Smooth muscle cell (in vitro differentiated cells): ENCODE results near the gene GTF2H1. TPM values are rescaled to one million over a fixed set of nuclear protein-coding genes. Genes with fewer than 3 reads are reported as not detected.
A peak's percentile ranks its signal among the peaks of the same experiment; 100 is the strongest.
"Not testable (repeated sequence)": the region's sequence is repeated elsewhere in the genome, so short reads cannot be mapped to it uniquely, and the experiment has no call there.

Source experiments
- DNase-seq: peaks from one replicate; lab custom pipeline; 2025; ENCODE audit not compliant: unreplicated experiment; lab: John Stamatoyannopoulos, UW
- H2AFZ ChIP-seq: fragments of 200-600 bp; sonication (generic); 2 replicates; pipeline ENCODE4 v1.6.0; 2016; ENCODE audit warnings: antibody characterized with exemption, low read depth, mild to moderate bottlenecking
- H3F3A ChIP-seq: fragments of 200-600 bp; sonication (generic); 2 replicates; pipeline ENCODE4 v1.6.0; 2017; ENCODE audit warnings: antibody characterized with exemption, low read depth
- H3K27ac ChIP-seq: fragments of 200-600 bp; sonication (generic); 2 replicates; pipeline ENCODE4 v1.5.1; 2016; ENCODE audit warnings: low read depth, mild to moderate bottlenecking
- H3K27me3 ChIP-seq: fragments of 200-600 bp; sonication (generic); 2 replicates; pipeline ENCODE4 v1.6.1; 2016; ENCODE audit warnings: low read depth, mild to moderate bottlenecking
- H3K36me3 ChIP-seq: fragments of 200-600 bp; sonication (generic); 2 replicates; pipeline ENCODE4 v1.5.1; 2016; ENCODE audit warnings: low read depth
- H3K4me1 ChIP-seq: fragments of 200-600 bp; sonication (generic); 2 replicates; pipeline ENCODE4 v1.5.1; 2016; ENCODE audit warnings: low read depth
- H3K4me2 ChIP-seq: fragments of 200-600 bp; sonication (generic); 2 replicates; pipeline ENCODE4 v1.6.0; 2016; ENCODE audit warnings: mild to moderate bottlenecking
- H3K4me3 ChIP-seq: fragments of 200-600 bp; sonication (generic); 2 replicates; pipeline ENCODE4 v1.5.1; 2016; ENCODE audit warnings: mild to moderate bottlenecking
- H3K79me2 ChIP-seq: fragments of 200-600 bp; sonication (generic); 2 replicates; pipeline ENCODE4 v1.6.0; 2016; ENCODE audit warnings: low read depth, mild to moderate bottlenecking
- H3K9ac ChIP-seq: fragments of 200-600 bp; sonication (generic); 2 replicates; pipeline ENCODE4 v1.6.0; 2016; ENCODE audit warnings: low read depth
- H3K9me3 ChIP-seq: fragments of 200-600 bp; sonication (generic); replicated peaks from 2 replicates; pipeline ENCODE4 v1.5.1; 2016; ENCODE audit warnings: low read depth
- H4K20me1 ChIP-seq: fragments of 200-600 bp; sonication (generic); 2 replicates; pipeline ENCODE4 v1.6.0; 2016; ENCODE audit warnings: low read depth
- WGBS: methylation state at CpG from one replicate; pipeline ENCODE4 v1.1.7; 2016; ENCODE audit warnings: low lambda C conversion rate; 5-methylcytosine and 5-hydroxymethylcytosine counted together
- polyA plus RNA-seq: library from polyadenylated mRNA; unstranded; fragments of >200 nt; fragmentation: Nextera tagmentation; extraction: Ambion mirVana; gene quantifications from 2 replicates; pipeline ENCODE4 v1.2.1, GENCODE V29; 2016
- total RNA-seq: library from RNA; depleted of rRNA; stranded (reverse); fragments of >200 nt; gene quantifications from 2 replicates; pipeline ENCODE4 v1.2.3, GENCODE V29; 2014
- TF ChIP-seq, protein P1 (sequence below): fragments of 200-600 bp; sonication (generic); IDR thresholded peaks from 2 replicates; pipeline ENCODE4 v1.5.1; 2017; ENCODE audit warnings: borderline replicate concordance, mild to moderate bottlenecking, antibody characterized with exemption; ENCODE audit not compliant: insufficient read depth, poor library complexity, severe bottlenecking

GTF2H1 gene
- total and polyA plus RNA-seq, 2 experiments from 2014 or later: 22.0 to 47.2 TPM

DNA sequence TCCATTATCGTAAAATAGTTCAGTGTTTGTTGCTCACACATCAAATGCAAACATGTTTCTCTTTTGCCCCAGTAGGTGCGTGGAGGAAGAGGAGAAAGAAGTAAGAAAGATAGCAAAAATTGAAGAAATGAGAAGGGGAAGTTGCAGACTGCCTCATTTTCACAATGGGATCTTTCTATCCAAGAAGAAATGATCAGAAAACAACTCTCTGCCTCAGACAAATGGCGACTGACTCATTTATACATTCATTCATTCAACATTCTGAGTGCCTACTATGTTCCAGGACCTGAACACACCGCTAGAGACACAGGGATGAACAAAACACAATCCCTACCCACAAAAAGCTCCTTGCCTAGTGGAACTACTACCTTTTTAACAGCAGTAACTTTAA is 794 bp upstream of the GTF2H1 start:
- peak overlapping the region; percentile 73 for H3K4me3 ChIP-seq
- peaks cover 2% of the 10 kb centered on the region for H3K36me3 ChIP-seq
- no peaks in the 10 kb centered on the region for H3K9me3 ChIP-seq
- H3K9ac ChIP-seq: peak overlapping the region; percentile 97
- H3K79me2 ChIP-seq: peaks cover 84% of the 10 kb centered on the region
- no peaks in the 10 kb centered on the region for H3K27me3 ChIP-seq
- 8% methylated on average over 4 of the region's 4 CpGs for WGBS
- H3K4me2 ChIP-seq: peak overlapping the region; percentile 100
- TF ChIP-seq, protein P1, sequence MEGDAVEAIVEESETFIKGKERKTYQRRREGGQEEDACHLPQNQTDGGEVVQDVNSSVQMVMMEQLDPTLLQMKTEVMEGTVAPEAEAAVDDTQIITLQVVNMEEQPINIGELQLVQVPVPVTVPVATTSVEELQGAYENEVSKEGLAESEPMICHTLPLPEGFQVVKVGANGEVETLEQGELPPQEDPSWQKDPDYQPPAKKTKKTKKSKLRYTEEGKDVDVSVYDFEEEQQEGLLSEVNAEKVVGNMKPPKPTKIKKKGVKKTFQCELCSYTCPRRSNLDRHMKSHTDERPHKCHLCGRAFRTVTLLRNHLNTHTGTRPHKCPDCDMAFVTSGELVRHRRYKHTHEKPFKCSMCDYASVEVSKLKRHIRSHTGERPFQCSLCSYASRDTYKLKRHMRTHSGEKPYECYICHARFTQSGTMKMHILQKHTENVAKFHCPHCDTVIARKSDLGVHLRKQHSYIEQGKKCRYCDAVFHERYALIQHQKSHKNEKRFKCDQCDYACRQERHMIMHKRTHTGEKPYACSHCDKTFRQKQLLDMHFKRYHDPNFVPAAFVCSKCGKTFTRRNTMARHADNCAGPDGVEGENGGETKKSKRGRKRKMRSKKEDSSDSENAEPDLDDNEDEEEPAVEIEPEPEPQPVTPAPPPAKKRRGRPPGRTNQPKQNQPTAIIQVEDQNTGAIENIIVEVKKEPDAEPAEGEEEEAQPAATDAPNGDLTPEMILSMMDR: no peak
- H2AFZ ChIP-seq: peak overlapping the region; percentile 44
- peak overlapping the region; percentile 98 for H3K27ac ChIP-seq
- DNase-seq: no peak
- H4K20me1 ChIP-seq: no peaks in the 10 kb centered on the region
- no peaks in the 10 kb centered on the region for H3F3A ChIP-seq
- H3K4me1 ChIP-seq: peaks cover 22% of the 10 kb centered on the region

DNA sequence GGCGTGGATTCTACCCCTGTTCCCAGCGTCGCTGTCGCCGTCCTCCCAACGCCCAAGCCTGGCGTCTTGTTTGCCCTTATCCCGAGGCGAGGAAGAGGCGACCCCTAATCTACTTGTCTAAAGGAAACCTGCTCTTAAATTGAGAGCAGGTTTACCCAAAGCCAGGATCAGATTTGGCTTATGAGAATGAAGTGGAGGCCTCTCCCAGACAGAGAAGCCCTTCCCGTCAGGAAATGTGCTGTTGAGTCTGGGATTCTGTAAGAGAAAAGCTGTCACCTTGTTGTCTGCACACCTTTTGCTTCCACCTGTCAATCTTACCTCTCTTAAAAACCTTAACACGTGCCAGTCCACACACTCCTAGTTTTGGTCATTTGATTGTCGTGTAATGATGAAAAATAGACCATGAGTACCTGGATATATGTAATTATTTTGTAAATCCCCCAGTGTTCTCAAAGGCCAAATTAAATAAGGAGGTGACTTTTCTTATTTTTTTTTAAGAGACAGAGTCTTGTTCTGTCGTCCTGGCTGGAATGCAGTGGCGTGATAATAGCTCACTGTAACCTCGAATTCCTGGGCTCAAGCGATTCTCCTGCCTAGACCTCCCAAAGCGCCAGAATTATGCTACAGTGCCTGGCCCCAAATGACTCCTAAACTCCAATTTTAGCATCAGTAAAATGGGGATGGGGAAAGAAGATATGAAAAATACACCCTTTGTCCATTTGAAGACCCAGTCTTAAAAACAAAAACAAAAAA is 627 bp downstream of the GTF2H1 start:
- TF ChIP-seq, protein P1: no peak
- WGBS: 8% methylated on average over 17 of the region's 18 CpGs

DNA sequence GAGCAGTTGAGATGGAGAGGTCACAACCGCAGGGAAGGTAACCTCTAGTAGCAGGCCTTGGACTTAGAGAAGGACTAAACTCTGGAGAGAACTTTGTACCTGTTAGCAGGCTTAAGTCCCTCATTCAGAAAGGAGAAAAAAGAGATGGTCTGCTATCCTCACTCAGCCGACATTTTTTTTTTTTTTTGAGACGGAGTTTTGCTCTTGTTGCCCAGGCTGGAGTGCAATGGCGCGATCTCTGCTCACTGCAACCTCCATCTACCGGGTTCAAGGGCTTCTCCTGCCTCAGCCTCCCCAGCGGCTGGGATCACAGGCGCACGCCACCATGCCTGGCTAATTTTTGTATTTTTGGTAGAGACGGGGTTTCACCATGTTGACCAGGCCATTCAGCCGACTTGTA is 1.5 kb downstream of the GTF2H1 start:
- Histone ChIP-seq H3K4me1 (peaks cover 22% of the 10 kb centered on the region), H3K4me3 (peak overlapping the region; percentile 73), H3K27ac (peak overlapping the region; percentile 98), H3K79me2 (peaks cover 87% of the 10 kb centered on the region), H3K9ac (peak overlapping the region; percentile 97), H3K4me2 (peak overlapping the region; percentile 100)
- H2AFZ ChIP-seq, H3K9me3 ChIP-seq, H4K20me1 ChIP-seq, DNase-seq, H3K27me3 ChIP-seq, H3K36me3 ChIP-seq, H3F3A ChIP-seq: not testable (repeated sequence)
- 96% methylated on average over 11 of the region's 11 CpGs for WGBS

More for the DNA sequence above, 627 bp downstream of the GTF2H1 start:
- peaks cover 87% of the 10 kb centered on the region for H3K79me2 ChIP-seq
- H3K27ac ChIP-seq: peak overlapping the region; percentile 98
- peak overlapping the region; percentile 97 for H3K9ac ChIP-seq
- peak overlapping the region; percentile 100 for H3K4me2 ChIP-seq
- H4K20me1 ChIP-seq: no peaks in the 10 kb centered on the region
- peak overlapping the region; percentile 86 for H2AFZ ChIP-seq
- no peak for DNase-seq
- no peaks in the 10 kb centered on the region for H3K9me3 ChIP-seq
- H3K4me1 ChIP-seq: peaks cover 22% of the 10 kb centered on the region
- no peaks in the 10 kb centered on the region for H3K27me3 ChIP-seq
- H3K4me3 ChIP-seq: peak overlapping the region; percentile 73
- H3K36me3 ChIP-seq: peaks cover 5% of the 10 kb centered on the region
- no peaks in the 10 kb centered on the region for H3F3A ChIP-seq

DNA sequence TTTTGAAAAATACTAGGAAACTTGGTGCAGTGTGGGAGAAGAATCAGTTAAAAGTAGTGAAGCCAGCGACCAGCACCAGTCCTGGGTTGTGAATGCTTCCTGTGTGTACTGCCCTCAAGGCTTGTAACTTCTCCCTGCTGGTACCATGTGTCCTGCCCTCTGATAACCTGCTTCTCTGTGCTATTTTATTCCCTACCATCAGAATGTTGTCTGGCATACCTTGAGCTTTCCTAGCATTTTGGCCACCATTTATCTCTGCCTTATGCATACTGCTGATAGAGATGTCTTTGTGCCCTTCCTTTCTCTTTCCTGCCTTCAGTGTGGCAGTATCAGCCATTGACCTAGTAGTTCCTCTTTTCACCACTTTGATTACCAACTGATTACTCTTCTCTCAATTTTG is 2.0 kb downstream of the GTF2H1 start:
- Histone ChIP-seq H3K36me3 (peaks cover 5% of the 10 kb centered on the region), H3K4me3 (no peak overlapping the region), H3K9ac (peak overlapping the region; percentile 27), H2AFZ (no peak overlapping the region), H3K4me2 (peak overlapping the region; percentile 100), H3K27me3 (no peaks in the 10 kb centered on the region), H3K9me3 (no peaks in the 10 kb centered on the region), H3K4me1 (peaks cover 22% of the 10 kb centered on the region), H3F3A (no peaks in the 10 kb centered on the region), H3K79me2 (peaks cover 86% of the 10 kb centered on the region), H3K27ac (no peak overlapping the region), H4K20me1 (peaks cover under 1% of the 10 kb centered on the region)
- TF ChIP-seq, protein P1: no peak
- WGBS: 67% methylated on average over 1 of the region's 1 CpG
- DNase-seq: no peak
